KMS-11 (cell line): ENCODE data around the gene FUBP3.

Experiments used
- H2AFZ ChIP-seq: fragments of 200-600 bp; sonication (generic); 2 replicates; pipeline ENCODE4 v1.6.1; 2016; ENCODE audit warnings: antibody characterized with exemption, mixed run types, low read depth
- H3K27ac ChIP-seq: fragments of 200-600 bp; sonication (generic); 2 replicates; pipeline ENCODE4 v1.6.1; 2016; ENCODE audit warnings: mild to moderate bottlenecking, mixed run types
- H3K27me3 ChIP-seq: fragments of 200-600 bp; sonication (generic); 2 replicates; pipeline ENCODE4 v1.6.1; 2017; ENCODE audit warnings: mild to moderate bottlenecking, low read depth, mixed run types, moderate library complexity; ENCODE audit not compliant: insufficient read depth
- H3K36me3 ChIP-seq: fragments of 200-600 bp; sonication (generic); 2 replicates; pipeline ENCODE4 v1.6.1; 2017; ENCODE audit warnings: mild to moderate bottlenecking, mixed run types; ENCODE audit not compliant: insufficient read depth
- H3K4me1 ChIP-seq: fragments of 200-600 bp; sonication (generic); 2 replicates; pipeline ENCODE4 v1.6.1; 2016; ENCODE audit warnings: mild to moderate bottlenecking, low read depth, mixed run types; ENCODE audit not compliant: poor library complexity, severe bottlenecking
- H3K4me2 ChIP-seq: fragments of 200-600 bp; sonication (generic); 2 replicates; pipeline ENCODE4 v1.7.0; 2016; ENCODE audit warnings: mild to moderate bottlenecking, mixed run types
- H3K4me3 ChIP-seq: fragments of 200-600 bp; sonication (generic); IDR thresholded peaks from 2 replicates; pipeline ENCODE4 v1.6.1; 2017; ENCODE audit warnings: low read depth, low read length, mixed read lengths; ENCODE audit not compliant: insufficient read depth
- H3K79me2 ChIP-seq: fragments of 200-600 bp; sonication (generic); 2 replicates; pipeline ENCODE4 v1.6.1; 2016; ENCODE audit warnings: low read depth, mixed run types; ENCODE audit not compliant: insufficient read depth
- H3K9ac ChIP-seq: fragments of 200-600 bp; sonication (generic); 2 replicates; pipeline ENCODE4 v1.6.1; 2016; ENCODE audit warnings: mild to moderate bottlenecking, mixed run types
- H4K20me1 ChIP-seq: fragments of 200-600 bp; sonication (generic); 2 replicates; pipeline ENCODE4 v1.6.1; 2016; ENCODE audit warnings: mild to moderate bottlenecking, mixed run types; ENCODE audit not compliant: insufficient read depth
- TF ChIP-seq, protein P1 (sequence below): fragments of 200-600 bp; sonication (generic); conservative IDR thresholded peaks from 2 replicates; pipeline ENCODE4 v1.6.1; 2017; ENCODE audit warnings: low read depth, mild to moderate bottlenecking, antibody characterized with exemption, low read length, moderate library complexity, mixed read lengths

FUBP3 gene

DNA sequence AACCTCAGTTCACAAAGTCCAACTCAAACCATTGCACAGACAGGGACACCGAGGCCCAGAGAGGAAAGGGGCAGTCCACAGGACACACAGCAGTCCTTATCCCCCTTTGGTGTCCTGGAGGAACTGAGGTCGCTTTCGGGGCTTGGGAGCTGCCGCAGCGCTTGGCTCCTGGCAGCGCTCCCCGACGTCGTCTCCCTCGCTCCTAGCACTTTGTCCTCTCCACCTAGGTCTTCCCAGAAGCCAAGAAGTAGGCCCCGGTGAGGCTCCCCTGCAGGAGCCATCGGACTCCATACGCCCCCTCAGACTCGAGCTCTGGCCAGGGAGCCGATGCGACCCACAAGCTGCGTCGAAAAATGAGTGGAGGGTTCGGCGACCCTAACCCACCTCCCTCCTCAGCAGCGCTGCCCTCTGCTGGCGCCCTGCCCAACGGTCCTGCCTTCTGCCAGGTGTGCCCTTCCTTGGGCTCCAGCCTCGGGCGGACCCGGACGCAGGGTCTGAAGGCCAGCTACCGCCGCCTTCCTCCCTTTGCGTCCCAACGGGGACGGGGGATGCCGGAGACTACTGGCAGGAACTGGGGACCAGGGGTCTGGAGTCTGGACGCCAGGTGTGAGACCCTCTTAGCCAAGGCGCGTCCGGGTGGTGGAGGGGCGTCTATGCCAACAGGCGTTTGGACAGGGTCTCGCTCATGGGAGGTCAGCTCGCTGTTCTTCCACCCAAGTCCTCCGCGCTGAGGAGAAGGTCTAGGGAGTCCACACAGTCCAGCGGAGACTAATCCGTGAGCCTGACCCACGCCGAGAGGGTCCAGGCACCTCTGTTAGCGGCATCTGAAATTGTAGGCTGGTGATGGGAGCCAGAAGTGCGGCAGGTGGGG, 83.0 kb downstream of the FUBP3 start:
- H3K27me3 ChIP-seq: peaks cover 73% of the 10 kb centered on the region
- no peak overlapping the region for H3K4me2 ChIP-seq

DNA sequence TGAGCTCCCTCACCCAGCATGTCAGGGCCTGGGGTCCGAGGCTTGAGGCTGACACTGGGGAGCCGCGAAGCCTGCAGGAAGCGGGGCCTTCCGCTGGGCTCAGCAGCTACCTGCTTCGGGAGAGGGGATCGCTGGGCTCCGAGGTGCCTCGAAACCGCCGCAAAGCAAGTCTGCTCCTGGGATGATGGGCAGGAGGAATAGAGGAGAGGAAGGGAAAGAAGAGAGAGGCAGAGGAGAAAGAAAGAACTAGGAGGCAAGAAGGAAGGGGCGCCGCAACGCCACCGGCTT, 83.5 kb downstream of the FUBP3 start:
- Histone ChIP-seq H3K27ac (no peak overlapping the region), H3K4me2 (no peak overlapping the region), H3K4me1 (no peaks in the 10 kb centered on the region), H3K27me3 (peaks cover 73% of the 10 kb centered on the region), H4K20me1 (no peaks in the 10 kb centered on the region), H3K4me3 (no peak overlapping the region), H3K9ac (no peak overlapping the region), H2AFZ (no peak overlapping the region), H3K79me2 (no peaks in the 10 kb centered on the region), H3K36me3 (no peaks in the 10 kb centered on the region)
- TF ChIP-seq, protein P1, sequence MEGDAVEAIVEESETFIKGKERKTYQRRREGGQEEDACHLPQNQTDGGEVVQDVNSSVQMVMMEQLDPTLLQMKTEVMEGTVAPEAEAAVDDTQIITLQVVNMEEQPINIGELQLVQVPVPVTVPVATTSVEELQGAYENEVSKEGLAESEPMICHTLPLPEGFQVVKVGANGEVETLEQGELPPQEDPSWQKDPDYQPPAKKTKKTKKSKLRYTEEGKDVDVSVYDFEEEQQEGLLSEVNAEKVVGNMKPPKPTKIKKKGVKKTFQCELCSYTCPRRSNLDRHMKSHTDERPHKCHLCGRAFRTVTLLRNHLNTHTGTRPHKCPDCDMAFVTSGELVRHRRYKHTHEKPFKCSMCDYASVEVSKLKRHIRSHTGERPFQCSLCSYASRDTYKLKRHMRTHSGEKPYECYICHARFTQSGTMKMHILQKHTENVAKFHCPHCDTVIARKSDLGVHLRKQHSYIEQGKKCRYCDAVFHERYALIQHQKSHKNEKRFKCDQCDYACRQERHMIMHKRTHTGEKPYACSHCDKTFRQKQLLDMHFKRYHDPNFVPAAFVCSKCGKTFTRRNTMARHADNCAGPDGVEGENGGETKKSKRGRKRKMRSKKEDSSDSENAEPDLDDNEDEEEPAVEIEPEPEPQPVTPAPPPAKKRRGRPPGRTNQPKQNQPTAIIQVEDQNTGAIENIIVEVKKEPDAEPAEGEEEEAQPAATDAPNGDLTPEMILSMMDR: no peak

More for the DNA sequence above, 83.0 kb downstream of the FUBP3 start:
- H4K20me1 ChIP-seq: no peaks in the 10 kb centered on the region
- no peak overlapping the region for H3K27ac ChIP-seq
- no peaks in the 10 kb centered on the region for H3K36me3 ChIP-seq
- TF ChIP-seq, protein P1: no peak
- no peaks in the 10 kb centered on the region for H3K79me2 ChIP-seq
- no peak overlapping the region for H2AFZ ChIP-seq
- H3K4me1 ChIP-seq: no peaks in the 10 kb centered on the region
- no peak overlapping the region for H3K9ac ChIP-seq
- no peak overlapping the region for H3K4me3 ChIP-seq

- no peak overlapping the region for H2AFZ ChIP-seq
These were observed 84.0 kb downstream of the FUBP3 start for GRCh38 chr9:130663258-130663976.

DNA sequence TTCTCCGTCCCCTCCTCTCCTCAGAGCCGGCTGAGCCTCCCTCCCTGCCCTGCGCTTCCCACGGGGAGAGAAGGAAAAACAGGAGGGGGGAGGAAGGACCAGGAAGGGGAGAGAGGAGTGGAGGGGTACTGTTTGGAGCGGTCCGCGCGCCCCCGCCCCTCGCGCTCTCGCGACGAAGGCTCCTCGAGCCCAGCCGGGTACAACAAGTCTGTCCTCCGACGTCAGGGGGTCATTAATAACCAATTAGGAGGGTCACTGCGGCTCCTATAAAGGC, 84.5 kb downstream of the FUBP3 start:
- no peaks in the 10 kb centered on the region for H4K20me1 ChIP-seq
- H3K79me2 ChIP-seq: no peaks in the 10 kb centered on the region
- no peaks in the 10 kb centered on the region for H3K36me3 ChIP-seq
- no peak overlapping the region for H3K4me3 ChIP-seq
- no peak overlapping the region for H3K27ac ChIP-seq
- no peak overlapping the region for H3K4me2 ChIP-seq
- H2AFZ ChIP-seq: no peak overlapping the region
- peaks cover 74% of the 10 kb centered on the region for H3K27me3 ChIP-seq
- TF ChIP-seq, protein P1: no peak
- H3K9ac ChIP-seq: no peak overlapping the region
- no peaks in the 10 kb centered on the region for H3K4me1 ChIP-seq

More at GRCh38 chr9:130663258-130663976, 84.0 kb downstream of the FUBP3 start:
- TF ChIP-seq, protein P1: no peak
- Histone ChIP-seq H3K27me3 (peaks cover 72% of the 10 kb centered on the region), H3K9ac (no peak overlapping the region), H3K4me1 (no peaks in the 10 kb centered on the region), H3K4me3 (no peak overlapping the region), H3K27ac (no peak overlapping the region), H3K36me3 (no peaks in the 10 kb centered on the region), H3K4me2 (no peak overlapping the region), H3K79me2 (no peaks in the 10 kb centered on the region), H4K20me1 (no peaks in the 10 kb centered on the region)
